Stimulated activated CD4-positive, alpha-beta T cell treated with anti-CD3 and anti-CD28 coated beads, Interleukin-12 subunit alpha, Interleukin-12 subunit beta, amount 100 ng/mL, for 48 hours (primary cell): ENCODE results near the gene OR56A1.

Experiments
- DNase-seq, 3 donors: peaks; one replicate each; pipeline ENCODE4 v3.0.0-alpha.2; 2020; ENCODE audit warnings: low read depth in 2 of 3, low spot score in 1 of 3

The OR56A1 gene

GRCh38 chr11:5992150-5992549, 38.4 kb downstream of the OR56A1 start:
- no peak for DNase-seq

DNA sequence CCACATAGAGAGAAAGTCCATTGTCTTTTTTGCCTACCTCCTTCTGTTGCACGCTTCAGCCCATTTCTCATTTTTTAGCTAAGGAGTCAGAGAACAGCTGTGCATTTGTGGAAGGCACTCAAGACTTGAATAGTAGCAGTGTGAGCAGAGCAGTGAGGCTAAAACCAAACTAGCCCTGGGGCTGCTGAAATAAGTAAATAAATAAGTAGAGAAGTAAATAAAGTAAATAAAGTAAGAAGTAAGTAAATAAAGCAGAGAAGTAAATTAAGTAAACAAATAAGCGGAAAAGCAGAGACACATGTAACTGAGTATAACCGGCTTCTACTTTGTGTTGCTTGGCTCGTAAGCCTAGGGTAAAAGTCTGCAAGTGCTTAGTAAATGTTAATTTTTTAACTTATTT, 41.4 kb downstream of the OR56A1 start:
- DNase-seq, result no peak

DNA sequence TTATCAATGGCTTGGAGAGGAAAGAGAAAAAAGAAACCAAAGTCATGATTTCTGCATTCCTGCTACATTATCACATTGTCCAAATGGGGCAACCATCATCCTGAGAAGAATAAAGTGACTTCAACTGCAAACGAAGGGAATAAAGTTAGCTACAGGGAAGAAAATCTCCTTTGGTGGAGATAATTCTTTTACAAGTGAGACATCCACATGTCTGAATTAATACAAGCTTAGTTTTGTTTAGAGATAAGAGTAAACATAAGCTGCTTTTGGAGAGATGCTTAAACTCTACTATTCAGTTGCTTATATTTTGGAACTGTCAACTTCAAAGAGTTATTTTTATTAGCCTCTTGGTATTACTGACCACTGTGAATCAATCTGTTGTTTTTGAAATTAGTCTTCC, 43.7 kb downstream of the OR56A1 start, which contains the start of gene OR52L1:
Gene OR52L1 (minus strand): TSS at position 101 of the 400 bp plus-strand sequence. CDS start 55 bp downstream, at position 46.
- DNase-seq, result no peak

DNA sequence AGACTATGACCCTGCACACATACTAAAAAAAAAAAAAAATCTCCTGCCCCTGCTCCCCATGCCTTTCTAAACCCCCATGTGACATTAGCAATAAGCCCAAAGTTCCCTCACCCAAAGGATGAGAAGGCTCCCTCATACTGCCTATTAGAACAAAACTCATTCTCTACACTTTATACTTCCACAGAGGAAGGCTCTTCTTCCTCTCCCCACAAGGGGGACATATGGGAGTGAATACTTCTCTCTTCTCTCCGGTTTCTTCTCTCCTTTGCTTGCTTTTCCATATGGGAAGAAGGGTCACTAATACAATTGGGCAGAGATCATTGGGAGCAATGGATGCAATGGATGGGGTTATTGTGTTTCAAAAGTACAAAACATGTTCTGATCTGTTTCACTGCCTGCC, 47.1 kb downstream of the OR56A1 start:
- no peak for DNase-seq

DNA sequence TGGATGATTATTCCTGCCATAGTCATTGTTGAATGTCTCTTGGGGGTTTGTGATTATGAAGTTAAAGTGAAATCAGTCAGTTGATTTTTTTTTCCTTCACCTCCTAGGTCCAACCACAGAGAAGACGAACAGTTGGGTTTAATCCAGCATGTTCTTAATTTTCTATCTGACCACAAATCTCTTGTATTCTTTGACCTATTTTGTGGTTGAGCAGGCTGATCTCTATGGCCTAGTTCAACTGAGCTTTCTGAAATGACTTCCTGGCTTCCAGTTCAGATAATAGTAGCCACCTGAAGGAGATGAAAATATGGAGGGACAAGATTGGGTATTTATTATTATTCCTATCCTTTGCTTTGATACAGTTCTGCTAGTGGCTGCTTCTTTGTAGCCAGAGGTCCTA, 57.0 kb downstream of the OR56A1 start:
- no peak for DNase-seq
